ENCODE measurements around the gene RBP7. TPM values are rescaled to one million over a fixed set of nuclear protein-coding genes. Genes with fewer than 3 reads are reported as not detected.
"Not testable (repeated sequence)": the region's sequence is repeated elsewhere in the genome, so short reads cannot be mapped to it uniquely, and the experiment has no call there.

RBP7 gene
- total RNA-seq, 1 donor from 2014 or later, result 7.4 TPM

- intact Hi-C loops (cut with DNase I), result no loop called here
Measured at GRCh38 chr1:10027027-10027426, 30.0 kb downstream of the RBP7 start.

DNA sequence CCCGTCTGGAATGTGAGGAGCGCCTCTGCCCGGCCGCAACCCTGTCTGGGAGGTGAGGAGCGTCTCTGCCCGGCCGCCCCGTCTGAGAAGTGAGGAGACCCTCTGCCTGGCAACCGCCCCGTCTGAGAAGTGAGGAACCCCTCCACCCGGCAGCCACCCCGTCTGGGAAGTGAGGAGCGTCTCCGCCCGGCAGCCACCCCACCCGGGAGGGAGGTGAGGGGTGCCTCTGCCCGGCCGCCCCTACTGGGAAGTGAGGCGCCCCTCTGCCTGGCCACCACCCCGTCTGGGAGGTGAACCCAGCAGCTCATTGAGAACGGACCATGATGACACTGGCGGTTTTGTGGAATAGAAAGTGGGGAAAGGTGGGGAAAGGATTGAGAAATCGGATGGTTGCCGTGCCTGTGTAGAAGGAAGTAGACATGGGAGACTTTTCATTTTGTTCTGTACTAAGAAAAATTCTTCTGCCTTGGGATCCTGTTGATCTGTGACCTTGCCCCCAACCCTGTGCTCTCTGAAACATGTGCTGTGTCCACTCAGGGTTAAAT lies 32.0 kb downstream of the RBP7 start:
- DNase-seq (ENCODE audit: low spot score); intact Hi-C loops (cut with DNase I): not testable (repeated sequence)

More at GRCh38 chr1:10027027-10027426, 30.0 kb downstream of the RBP7 start:
- DNase-seq (ENCODE audit: low spot score), result no peak

DNA sequence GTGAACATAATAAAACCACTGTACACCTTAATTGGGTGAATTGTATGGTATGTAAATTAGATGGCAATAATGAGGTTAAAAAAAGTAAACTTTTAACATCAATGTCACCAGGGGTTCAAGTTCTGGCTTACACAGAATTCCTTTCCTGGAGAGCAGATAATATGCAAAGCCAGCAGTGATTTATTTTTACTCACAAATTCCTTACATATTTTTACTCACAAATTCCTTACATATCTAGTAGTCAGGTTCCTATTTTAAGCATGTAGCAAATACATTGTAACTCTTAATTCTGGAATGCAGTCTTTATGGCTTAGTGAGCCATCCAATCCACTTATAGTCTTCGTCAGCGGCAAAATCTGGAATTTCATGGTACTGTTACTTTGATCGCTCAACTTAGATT lies 34.4 kb downstream of the RBP7 start:
- no peak for DNase-seq (ENCODE audit: low spot score)
- intact Hi-C loops (cut with DNase I), result loop anchor here (5.0 kb wide), 2 partner anchors 76 to 154 kb away; no protein-coding TSS in a partner anchor

DNA sequence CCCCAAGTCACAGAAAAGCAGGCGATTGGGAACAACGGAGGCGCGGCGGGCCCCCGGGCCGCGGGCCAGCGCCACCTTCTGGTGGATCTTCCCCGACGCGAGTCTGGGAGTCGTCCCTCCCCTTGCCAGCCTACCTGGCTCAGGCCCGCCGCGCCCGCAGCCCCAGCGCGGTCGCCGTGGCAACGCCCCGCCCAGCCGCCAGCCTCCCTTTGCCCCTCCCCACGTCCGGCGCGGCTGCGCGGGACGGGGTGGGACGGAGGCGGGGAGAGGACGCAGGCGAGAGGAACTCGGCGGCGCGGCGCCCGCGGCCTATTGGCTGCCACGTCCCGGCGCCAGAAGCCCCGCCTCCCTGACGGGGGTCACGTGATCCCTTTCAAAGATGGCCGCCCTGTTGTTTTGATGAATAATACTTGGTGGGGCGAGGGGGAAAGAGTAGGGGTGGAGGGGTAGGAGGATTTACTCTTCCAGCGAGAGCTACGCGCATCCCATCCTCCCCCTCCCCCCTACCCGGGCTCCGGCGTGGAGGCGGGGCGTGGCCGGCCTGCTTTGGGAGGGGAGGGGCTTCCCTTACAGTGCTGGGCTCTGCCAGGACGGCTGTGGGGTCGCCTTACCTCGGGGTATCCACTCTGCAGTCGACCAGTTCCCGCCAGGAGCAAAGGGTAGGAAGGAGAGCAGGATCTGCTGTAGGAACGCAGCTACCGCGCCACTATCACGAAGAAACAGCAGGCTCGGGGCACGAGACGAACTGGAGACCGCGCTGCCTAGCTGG lies 35.7 kb downstream of the RBP7 start, which contains the start of gene UBE4B:
Gene UBE4B, plus strand, starts transcription at position 369 of the 769 bp plus-strand sequence. CDS start 713 bp downstream, outside the sequence.
- intact Hi-C loops (cut with DNase I), result loop anchor here (2.0 to 5.0 kb wide), 4 partner anchors 75 to 155 kb away; partner anchors contain the start of genes LZIC and NMNAT1
- peak; percentile 99 for DNase-seq (ENCODE audit: low spot score)

DNA sequence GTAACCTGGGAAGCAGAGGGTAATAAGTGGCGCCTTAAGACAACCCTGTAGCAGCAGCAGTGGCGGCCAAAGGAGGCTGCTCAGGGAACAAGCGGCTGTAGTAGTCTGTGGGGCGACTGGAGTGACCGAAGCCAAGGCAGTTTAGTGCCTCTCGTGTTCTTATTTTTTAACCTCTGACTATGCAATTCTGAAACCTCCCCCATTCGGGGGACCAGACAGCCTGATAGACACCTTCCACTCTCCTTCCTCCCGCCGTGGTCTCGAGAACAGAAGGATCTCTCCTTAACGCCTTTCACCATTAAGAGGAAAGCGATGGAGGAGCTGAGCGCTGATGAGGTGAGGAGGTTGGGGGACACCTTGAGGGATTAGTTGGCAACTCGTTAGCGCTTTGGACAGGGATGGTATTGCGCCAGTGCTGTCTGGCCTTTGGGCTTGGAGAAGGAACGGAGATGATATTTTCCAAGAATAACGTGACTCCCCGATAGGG lies 36.4 kb downstream of the RBP7 start:
- DNase-seq (ENCODE audit: low spot score), result no peak
- intact Hi-C loops (cut with DNase I), result loop anchor here (2.0 to 5.0 kb wide), 4 partner anchors 74 to 156 kb away; partner anchors contain the start of genes LZIC and NMNAT1

GRCh38 chr1:10042746-10043145 lies 45.7 kb downstream of the RBP7 start:
- intact Hi-C loops (cut with DNase I), result no loop called here
- no peak for DNase-seq (ENCODE audit: low spot score)

- intact Hi-C loops (cut with DNase I), result no loop called here
- no peak for DNase-seq (ENCODE audit: low spot score)
Measured at GRCh38 chr1:10045480-10046355, 48.7 kb downstream of the RBP7 start.

DNA sequence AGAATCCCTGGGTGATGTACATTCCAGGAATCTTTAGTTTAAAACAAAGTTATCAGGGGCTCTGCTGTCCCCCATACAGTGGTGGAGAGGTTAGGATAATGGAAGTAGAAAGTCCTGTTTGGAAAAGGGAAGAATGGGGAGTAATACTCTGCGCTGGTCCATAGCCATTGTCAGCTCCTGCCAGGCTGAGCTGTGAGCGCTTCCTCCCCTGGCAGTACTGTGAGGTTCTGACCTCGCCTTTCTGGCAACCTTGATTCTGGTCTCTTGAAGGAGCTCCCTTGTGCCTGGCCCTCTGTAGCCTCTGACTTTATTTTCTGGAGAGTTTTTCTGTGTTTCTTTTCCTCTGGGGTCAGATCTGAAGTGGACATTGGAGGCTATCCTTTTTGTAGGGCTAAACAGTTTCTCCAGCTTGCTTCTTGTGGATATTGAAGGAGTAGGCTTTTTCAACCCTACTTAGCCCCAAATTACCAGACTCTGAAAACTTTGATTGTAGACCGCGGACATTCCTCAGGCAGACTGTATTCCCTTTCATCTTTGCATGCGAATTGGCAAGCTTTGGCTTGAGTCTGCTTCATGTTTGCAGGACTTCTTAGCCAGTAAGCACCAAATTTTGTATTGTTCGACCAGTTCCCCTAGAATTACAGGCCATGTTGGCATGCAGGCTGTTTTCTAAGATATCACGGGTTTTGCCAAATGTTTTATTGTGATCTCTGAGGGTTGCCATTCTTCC lies 49.5 kb downstream of the RBP7 start:
- no peak for DNase-seq (ENCODE audit: low spot score)
- intact Hi-C loops (cut with DNase I), result no loop called here

DNA sequence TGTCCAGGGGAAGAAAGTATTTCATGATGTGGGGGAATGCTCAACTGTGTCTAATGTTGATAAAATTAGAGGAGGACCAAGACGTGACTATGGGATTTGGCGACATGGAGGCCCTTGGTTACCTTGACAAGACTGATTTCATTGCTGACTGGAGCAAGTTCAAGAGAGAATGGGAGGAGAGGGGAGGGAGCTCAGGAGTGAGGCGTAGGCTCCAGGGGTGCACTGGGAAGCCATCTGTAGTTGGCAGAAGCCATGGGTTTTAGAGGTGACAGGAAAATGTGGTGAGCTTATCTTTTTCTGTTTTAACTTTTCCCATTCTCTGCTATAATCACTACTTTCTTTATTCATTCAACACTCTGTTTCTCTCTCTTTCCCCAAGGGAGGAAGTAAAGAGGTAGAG lies 51.6 kb downstream of the RBP7 start:
- intact Hi-C loops (cut with DNase I), result no loop called here
- DNase-seq (ENCODE audit: low spot score), result no peak

- intact Hi-C loops (cut with DNase I), result no loop called here
Measured at GRCh38 chr1:10050611-10051010, 53.6 kb downstream of the RBP7 start.

GRCh38 chr1:10051656-10052055 lies 54.6 kb downstream of the RBP7 start:
- intact Hi-C loops (cut with DNase I), result no loop called here
- DNase-seq (ENCODE audit: low spot score), result no peak

More at GRCh38 chr1:10050611-10051010, 53.6 kb downstream of the RBP7 start:
- DNase-seq (ENCODE audit: low spot score), result no peak

DNA sequence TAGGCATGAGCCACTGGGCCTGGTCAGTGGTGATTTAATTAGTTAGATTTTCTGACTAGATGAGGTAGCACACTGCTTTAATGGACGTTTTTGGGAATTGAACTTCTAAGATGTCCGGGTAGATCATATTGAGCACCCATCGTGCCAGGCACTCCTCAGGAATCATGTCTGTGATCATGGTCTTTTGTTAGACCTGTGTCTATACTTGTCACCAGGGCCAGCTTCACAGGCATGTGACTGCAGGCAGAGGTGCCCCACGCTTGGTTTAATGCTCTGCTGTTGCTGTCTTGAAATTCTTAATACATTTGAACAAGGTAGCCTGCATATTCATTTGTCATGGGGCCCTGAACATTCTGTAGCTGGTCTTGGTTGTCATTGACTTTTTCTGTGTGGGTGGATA lies 55.3 kb downstream of the RBP7 start:
- intact Hi-C loops (cut with DNase I), result no loop called here

DNA sequence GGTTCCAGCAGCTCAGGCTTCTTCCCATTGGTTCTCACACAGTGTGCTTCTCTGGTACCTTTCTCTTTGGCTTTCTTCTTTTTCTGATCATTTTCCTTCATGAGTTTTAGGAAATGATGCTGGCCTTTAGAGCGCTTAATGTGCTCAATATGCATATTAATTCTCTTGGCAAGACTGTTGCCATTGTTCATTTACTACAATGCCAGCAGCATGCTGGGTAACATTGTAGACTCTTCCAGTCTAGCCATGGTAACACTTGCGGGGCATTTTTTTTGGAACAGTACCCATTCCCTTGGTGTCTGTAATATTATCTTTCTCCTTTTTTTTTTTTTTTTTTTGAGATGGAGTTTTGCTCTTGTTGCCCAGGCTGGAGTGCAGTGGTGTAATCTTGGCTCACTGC lies 57.4 kb downstream of the RBP7 start:
- intact Hi-C loops (cut with DNase I), result no loop called here
- no peak for DNase-seq (ENCODE audit: low spot score)

More for the DNA sequence above, 55.3 kb downstream of the RBP7 start:
- no peak for DNase-seq (ENCODE audit: low spot score)

DNA sequence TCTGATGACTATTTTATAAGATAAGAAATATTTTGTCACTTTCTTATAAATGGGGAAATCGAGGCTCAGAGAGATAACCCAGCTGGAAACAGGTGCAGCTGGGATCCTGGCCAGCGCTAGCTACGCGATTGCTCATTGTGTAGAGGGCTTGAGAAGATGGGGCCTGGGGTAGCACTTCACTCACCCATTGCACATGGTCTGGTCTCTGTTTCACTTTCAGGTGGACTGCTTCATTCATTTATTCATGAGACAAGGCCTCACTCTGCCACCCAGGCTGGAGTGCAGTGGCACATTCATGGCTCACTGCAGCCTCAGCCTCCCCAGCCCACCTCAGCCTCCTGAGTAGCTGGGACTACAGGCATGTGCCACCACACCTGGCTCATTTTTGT lies 59.6 kb downstream of the RBP7 start:
- no peak for DNase-seq (ENCODE audit: low spot score)

DNA sequence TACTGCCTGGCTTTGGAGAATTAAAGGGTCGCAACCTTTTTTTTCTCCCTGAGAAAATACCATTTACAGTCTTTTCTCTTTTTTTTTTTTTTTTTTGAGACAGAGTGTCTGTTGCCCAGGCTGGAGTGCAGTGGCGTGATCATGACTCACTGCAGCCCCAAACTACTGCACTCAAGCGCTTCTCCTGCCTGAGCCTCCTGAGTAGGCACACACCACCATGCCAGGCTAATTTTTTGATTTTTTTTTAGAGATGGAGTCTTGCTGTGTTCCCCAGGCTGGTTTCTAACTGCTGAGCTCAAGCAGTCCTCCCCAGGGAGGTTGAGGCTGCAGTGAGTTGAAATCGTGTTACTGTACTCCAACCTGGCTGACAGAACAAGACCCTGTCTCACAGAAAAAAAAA lies 60.3 kb downstream of the RBP7 start:
- intact Hi-C loops (cut with DNase I), result no loop called here
- DNase-seq (ENCODE audit: low spot score), result no peak

More for the DNA sequence above, 59.6 kb downstream of the RBP7 start:
- intact Hi-C loops (cut with DNase I), result no loop called here

- no peak for DNase-seq (ENCODE audit: low spot score)
- intact Hi-C loops (cut with DNase I), result no loop called here
Measured at GRCh38 chr1:10057796-10058195, 60.8 kb downstream of the RBP7 start.

GRCh38 chr1:10059342-10059718 lies 62.3 kb downstream of the RBP7 start:
- intact Hi-C loops (cut with DNase I), result no loop called here
- DNase-seq (ENCODE audit: low spot score), result no peak

- intact Hi-C loops (cut with DNase I), result no loop called here
- DNase-seq (ENCODE audit: low spot score), result no peak
Measured at GRCh38 chr1:10060311-10061100, 63.5 kb downstream of the RBP7 start.
